HG03025 (cell line): ENCODE data around the gene WWOX.

Experiments used
- ATAC-seq: cut with Tn5 transposase; IDR thresholded peaks from one replicate; pipeline ENCODE4 v1.9.1; 2021; ENCODE audit warnings: mild to moderate bottlenecking, moderate library complexity; ENCODE audit not compliant: unreplicated experiment, low FRiP score

WWOX gene

GRCh38 chr16:79183571-79183970 lies 1084.1 kb downstream of the WWOX start:
- ATAC-seq = no peak

DNA sequence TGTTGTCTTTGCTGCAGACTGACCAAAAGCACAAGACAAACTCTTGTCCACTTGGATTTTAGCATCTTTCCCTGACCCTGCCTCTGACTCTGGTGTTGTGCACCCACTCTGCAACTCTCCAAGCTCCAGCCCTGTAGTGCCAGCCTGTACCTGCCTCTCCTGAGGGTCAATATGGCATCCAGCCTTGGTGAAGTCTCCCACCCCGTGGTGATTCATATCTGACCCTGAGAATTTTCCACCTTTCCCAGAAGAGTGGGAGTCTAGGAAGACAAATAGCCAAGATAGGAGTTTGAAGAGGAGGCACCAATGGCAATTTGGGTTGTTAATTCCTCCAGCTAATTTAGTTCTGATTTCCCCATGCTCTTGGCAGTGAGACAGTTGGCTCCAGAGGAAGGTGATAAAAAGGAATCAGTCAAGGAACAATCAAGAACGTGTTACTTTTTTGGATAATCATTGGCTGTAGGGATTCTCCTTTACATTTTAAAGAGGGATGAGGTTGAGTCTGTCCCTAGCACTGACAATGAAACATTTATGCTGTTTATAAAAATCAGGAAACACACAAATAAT lies 1085.1 kb downstream of the WWOX start:
- no peak for ATAC-seq

GRCh38 chr16:79185711-79186110 lies 1086.3 kb downstream of the WWOX start:
- ATAC-seq = no peak

DNA sequence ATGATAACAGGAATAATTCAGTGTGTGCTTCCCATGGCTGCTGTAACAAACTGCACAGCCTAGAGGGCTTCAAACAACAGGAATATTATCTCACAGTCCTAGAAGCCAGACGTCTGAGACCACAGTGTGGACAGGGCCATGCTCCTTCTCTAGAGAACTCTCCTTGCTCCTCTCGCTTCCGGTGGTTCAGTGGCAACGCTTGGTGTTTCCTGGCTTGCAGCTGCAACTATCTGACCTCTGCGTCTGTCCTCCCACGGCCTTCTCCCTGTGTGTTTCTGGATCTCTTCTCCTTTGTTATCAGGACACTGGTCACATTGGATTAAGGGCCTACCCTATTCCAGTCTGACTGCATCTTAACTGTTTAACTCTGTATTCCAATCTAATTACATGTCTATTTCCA lies 1086.7 kb downstream of the WWOX start:
- no peak for ATAC-seq

DNA sequence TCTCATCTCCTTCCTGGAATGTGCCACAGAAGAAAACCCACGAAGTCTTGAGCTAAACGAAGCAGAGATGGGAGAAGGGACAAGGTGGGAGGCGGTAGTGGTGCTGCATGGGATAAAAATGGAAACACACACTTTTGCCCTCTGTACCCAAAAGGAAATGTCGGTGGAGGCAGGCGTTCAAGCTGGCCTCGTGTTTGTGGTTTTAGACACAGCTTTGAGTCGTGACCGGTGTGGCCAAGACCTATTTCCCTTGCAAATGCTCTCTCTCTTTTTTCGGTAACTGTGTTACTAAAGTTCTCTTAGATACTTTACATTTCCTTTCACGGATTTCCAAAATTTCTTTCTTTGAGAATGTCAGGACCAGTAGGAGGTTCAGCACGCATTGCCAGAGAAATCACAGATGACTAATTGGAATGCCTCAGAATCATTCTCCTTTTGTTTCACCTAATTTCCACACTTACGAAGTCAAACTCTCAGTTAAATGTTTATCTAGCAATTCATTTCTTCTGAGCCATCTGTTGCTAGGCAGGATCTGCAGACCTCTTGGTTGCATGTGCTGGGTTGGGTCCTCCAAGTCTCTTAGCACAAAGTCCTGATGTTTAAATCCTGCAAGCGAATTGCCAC lies 1088.8 kb downstream of the WWOX start:
- ATAC-seq = no peak

DNA sequence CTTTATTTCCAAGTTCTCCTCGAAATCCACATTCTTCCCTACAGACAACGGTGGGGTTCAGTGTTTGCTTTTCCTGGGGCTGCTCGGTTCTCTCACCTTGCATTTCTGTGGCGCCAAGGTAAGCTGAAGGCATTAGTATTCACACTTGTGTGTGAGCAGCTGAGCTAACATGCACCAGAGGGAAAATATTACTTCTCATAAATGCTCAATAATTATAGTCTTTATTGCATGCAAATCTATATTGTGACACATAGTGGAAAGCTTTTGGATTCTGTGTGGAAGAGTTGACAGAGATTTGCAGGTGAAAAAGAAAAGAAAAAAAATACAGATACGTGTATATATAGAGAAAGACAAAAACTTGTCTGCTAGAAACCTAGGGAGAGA lies 1089.3 kb downstream of the WWOX start:
- ATAC-seq = no peak

DNA sequence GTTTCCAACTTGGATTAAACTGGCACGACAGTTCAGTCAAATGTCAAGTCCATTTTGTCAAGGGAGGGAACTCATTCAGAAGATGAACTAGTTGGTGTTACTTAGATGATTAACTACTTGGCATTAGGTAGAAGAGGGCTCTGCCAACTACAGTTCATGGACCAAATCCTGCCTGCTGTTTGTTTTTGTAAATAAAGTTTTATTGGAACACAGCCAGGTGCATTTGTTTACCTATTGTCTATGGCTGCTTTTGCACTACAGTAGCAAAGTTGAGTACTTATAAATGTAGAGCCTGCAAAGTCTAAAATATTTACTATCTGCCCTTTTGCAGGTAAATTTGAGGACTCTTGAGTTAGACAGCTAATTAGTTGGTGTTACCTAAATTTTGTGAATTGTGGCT lies 1091.1 kb downstream of the WWOX start:
- ATAC-seq = no peak

- ATAC-seq = no peak
Measured at GRCh38 chr16:79191933-79192332, 1092.5 kb downstream of the WWOX start.

GRCh38 chr16:79192904-79193303 lies 1093.5 kb downstream of the WWOX start:
- ATAC-seq = no peak

DNA sequence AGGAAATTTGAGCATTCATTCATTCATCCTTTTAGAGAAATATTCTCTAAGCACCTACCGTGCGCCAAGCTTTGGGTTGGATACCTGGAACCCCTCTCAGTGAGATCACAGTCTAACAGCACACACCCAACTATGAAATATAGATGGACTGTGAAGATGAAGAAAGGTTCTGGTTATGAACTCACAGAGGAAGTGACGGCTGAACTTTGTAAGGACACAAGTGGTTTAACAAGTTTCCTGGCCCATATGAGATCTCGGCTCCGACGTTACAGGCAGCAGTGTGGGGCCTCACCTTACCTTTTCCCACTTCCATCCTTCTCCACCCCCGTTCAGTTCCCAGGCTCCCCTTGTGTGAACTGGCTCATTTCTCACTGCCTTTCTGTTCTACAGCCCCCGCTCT lies 1094.8 kb downstream of the WWOX start:
- ATAC-seq = no peak

- ATAC-seq = no peak
Measured at GRCh38 chr16:79195938-79196337, 1096.5 kb downstream of the WWOX start.

- ATAC-seq = no peak
Measured at GRCh38 chr16:79201436-79201835, 1102.0 kb downstream of the WWOX start.

- no peak for ATAC-seq
Measured at GRCh38 chr16:79202977-79203376, 1103.5 kb downstream of the WWOX start.

DNA sequence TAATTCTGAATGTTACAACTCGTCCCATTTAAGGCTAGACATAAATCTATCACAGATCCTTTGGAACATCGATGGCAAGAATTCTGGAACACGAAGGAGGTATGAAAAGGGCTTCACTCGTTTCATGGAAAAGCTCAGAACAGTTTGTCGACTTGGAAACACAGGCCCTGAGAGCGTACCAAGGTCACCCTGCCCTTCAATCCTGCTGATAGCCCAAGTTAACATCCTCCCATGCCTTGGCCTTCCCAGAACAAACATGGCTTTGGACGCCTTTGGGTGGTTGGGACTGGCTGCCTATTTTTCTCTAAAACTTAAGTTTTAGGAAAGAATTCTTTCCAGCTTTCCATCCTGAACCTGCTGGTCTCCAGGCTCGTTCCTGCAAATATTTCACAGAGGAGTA lies 1105.0 kb downstream of the WWOX start:
- ATAC-seq = no peak

GRCh38 chr16:79206889-79207288 lies 1107.4 kb downstream of the WWOX start:
- no peak for ATAC-seq

GRCh38 chr16:79209308-79209707 lies 1109.9 kb downstream of the WWOX start:
- no peak for ATAC-seq

- no peak for ATAC-seq
Measured at GRCh38 chr16:79210607-79211006, 1111.2 kb downstream of the WWOX start.

DNA sequence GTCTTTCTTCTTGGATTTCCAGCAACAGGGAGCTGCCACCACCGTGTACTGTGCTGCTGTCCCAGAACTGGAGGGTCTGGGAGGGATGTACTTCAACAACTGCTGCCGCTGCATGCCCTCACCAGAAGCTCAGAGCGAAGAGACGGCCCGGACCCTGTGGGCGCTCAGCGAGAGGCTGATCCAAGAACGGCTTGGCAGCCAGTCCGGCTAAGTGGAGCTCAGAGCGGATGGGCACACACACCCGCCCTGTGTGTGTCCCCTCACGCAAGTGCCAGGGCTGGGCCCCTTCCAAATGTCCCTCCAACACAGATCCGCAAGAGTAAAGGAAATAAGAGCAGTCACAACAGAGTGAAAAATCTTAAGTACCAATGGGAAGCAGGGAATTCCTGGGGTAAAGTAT lies 1112.1 kb downstream of the WWOX start:
- no peak for ATAC-seq

DNA sequence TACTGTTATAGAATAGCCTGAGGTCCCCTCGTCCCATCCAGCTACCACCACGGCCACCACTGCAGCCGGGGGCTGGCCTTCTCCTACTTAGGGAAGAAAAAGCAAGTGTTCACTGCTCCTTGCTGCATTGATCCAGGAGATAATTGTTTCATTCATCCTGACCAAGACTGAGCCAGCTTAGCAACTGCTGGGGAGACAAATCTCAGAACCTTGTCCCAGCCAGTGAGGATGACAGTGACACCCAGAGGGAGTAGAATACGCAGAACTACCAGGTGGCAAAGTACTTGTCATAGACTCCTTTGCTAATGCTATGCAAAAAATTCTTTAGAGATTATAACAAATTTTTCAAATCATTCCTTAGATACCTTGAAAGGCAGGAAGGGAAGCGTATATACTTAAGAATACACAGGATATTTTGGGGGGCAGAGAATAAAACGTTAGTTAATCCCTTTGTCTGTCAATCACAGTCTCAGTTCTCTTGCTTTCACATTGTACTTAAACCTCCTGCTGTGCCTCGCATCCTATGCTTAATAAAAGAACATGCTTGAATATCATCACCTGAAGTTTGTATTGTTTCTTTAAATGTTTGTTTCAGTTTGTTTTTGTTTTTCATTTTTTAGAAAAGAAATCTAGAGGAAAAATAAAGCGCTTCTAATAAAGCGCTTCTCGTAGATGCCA lies 1112.8 kb downstream of the WWOX start:
- ATAC-seq = no peak

DNA sequence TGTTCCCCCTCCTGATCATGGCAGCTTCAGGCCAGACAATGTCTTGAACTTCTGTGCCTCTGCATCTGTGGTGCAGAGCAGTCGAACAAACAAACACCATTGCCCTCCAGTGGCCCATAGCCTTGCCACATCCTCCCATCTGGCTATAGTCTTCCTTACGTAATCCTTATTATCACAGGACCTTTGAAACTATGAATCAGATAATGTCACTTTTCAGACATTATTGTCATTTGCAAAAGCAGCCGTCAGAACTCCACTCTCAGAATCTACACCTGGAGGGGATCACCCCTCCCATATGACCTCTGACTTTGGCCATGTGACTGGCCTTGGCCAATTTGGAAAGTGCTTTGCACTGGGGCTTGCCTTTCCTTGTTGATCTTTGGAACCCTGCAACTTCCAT lies 1113.8 kb downstream of the WWOX start:
- no peak for ATAC-seq

DNA sequence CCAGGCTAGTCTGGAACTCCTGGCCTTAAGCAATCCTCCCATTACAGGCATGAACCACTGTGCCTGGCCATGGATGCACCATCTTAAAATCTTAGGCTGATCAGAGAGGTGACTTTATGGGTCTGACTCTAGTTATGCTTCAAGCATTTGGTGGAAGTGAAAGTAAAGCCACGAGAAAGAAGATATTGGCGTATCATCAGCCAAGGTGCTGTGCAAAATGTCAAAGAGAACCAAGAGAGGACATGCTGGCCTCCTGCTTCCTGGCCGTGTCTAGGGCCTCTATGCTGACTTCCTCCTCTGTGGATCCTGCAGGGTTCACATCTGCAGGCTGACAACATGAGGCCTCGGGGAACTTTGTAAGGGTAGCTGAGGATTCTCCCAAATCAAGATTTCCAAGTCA lies 1115.8 kb downstream of the WWOX start:
- no peak for ATAC-seq

- no peak for ATAC-seq
Measured at GRCh38 chr16:79217375-79218011, 1118.0 kb downstream of the WWOX start.
